ENCODE results near the gene LGI2. TPM values are rescaled to one million over a fixed set of nuclear protein-coding genes. Genes with fewer than 3 reads are reported as not detected.

Gene LGI2
- total and polyA plus RNA-seq, 2 experiments from 2014 or later = 0.63 to 8.0 TPM

- TF ChIP-seq, protein P1, sequence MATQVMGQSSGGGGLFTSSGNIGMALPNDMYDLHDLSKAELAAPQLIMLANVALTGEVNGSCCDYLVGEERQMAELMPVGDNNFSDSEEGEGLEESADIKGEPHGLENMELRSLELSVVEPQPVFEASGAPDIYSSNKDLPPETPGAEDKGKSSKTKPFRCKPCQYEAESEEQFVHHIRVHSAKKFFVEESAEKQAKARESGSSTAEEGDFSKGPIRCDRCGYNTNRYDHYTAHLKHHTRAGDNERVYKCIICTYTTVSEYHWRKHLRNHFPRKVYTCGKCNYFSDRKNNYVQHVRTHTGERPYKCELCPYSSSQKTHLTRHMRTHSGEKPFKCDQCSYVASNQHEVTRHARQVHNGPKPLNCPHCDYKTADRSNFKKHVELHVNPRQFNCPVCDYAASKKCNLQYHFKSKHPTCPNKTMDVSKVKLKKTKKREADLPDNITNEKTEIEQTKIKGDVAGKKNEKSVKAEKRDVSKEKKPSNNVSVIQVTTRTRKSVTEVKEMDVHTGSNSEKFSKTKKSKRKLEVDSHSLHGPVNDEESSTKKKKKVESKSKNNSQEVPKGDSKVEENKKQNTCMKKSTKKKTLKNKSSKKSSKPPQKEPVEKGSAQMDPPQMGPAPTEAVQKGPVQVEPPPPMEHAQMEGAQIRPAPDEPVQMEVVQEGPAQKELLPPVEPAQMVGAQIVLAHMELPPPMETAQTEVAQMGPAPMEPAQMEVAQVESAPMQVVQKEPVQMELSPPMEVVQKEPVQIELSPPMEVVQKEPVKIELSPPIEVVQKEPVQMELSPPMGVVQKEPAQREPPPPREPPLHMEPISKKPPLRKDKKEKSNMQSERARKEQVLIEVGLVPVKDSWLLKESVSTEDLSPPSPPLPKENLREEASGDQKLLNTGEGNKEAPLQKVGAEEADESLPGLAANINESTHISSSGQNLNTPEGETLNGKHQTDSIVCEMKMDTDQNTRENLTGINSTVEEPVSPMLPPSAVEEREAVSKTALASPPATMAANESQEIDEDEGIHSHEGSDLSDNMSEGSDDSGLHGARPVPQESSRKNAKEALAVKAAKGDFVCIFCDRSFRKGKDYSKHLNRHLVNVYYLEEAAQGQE (IDR thresholded peaks at IDR 0.05; ENCODE audit: unreplicated experiment) = no peak
- TF ChIP-seq, protein P2, sequence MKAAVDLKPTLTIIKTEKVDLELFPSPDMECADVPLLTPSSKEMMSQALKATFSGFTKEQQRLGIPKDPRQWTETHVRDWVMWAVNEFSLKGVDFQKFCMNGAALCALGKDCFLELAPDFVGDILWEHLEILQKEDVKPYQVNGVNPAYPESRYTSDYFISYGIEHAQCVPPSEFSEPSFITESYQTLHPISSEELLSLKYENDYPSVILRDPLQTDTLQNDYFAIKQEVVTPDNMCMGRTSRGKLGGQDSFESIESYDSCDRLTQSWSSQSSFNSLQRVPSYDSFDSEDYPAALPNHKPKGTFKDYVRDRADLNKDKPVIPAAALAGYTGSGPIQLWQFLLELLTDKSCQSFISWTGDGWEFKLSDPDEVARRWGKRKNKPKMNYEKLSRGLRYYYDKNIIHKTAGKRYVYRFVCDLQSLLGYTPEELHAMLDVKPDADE (IDR thresholded peaks at IDR 0.05) = no peak
Observed at GRCh38 chr4:24956091-24956490, 74.7 kb downstream of the LGI2 start (continued).

DNA sequence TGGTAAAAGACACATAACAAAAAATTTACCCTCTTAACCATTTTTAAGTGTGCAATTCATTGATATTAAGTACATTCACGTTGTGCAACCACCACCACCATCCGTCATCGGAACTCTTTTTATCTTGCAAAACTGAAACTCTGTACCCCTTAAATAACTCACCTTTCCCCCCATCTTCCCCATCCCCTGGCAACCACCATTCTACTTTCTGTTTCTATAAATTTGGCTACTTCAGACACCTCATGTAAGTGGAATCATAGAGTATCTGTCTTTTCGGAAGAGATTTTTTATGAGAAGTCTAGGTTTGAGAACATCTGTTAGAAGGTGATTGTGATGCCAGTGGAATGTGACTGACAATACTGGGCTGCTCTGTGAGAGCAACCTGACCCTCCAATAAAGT lies 78.1 kb downstream of the LGI2 start:
- Mint-ChIP-seq H3K9me3 (no peaks in the 10 kb centered on the region; the same call in 2 of the 3 replicates), H3K4me1 (peaks cover 7% of the 10 kb centered on the region), H3K4me3 (no peak overlapping the region), H3K27ac (no peak overlapping the region), H3K36me3 (ENCODE audit: low read depth) (no peaks in the 10 kb centered on the region), H3K27me3 (ENCODE audit: insufficient read depth, low read depth, poor library complexity) (peaks cover 2% of the 10 kb centered on the region)
- Histone ChIP-seq H3K9me2 (ENCODE audit: insufficient read depth) (no peaks in the 10 kb centered on the region), H3K4me1 (ENCODE audit: insufficient read depth) (peaks cover 4% of the 10 kb centered on the region), H4K20me1 (replicated peaks; ENCODE audit: insufficient read depth) (no peaks in the 10 kb centered on the region), H3K27ac (ENCODE audit: low read depth) (no peak overlapping the region), H3K4me3 (no peak overlapping the region), H3K79me2 (replicated peaks; ENCODE audit: insufficient read depth) (no peaks in the 10 kb centered on the region), H3K27me3 (ENCODE audit: insufficient read depth) (no peaks in the 10 kb centered on the region), H3F3A (replicated peaks; ENCODE audit: low read depth) (no peaks in the 10 kb centered on the region), H3K36me3 (ENCODE audit: insufficient read depth) (no peaks in the 10 kb centered on the region), H2AFZ (no peak overlapping the region), H3K4me2 (no peak overlapping the region)
- DNase-seq (ENCODE audit: low spot score) (no peak), ATAC-seq (no peak)
- TF ChIP-seq NANOG (IDR thresholded peaks at IDR 0.05; ENCODE audit: borderline replicate concordance) = no peak
- no peak for TF ChIP-seq CREB1 (CRISPR knock-in tag; IDR thresholded peaks at IDR 0.05; ENCODE audit: low read depth)

DNA sequence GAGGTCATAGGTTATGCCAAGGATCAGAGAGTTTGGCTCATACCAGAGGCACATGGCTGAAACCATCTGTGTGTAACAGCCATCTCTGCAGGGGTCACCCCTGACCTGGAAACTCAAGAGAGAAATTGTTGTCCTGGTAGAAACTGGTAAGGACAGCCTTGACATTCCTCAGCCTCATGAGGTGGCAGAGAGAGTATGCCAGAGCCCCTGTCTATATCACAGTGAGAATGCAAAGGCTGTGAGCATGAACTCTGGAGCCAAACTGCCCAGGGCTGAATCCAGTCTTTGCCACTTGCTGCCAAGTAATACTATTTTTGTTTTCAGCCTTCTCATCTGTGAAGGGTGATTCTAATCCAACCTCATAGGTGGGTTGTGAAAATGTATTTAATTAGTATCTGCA lies 80.8 kb downstream of the LGI2 start:
- no peak overlapping the region for H3K27ac Mint-ChIP-seq
- H3K4me3 ChIP-seq = no peak overlapping the region
- TF ChIP-seq, protein P2 (IDR thresholded peaks at IDR 0.05) = no peak
- TF ChIP-seq EZH2 (IDR thresholded peaks at IDR 0.05; ENCODE audit: low read depth, unreplicated experiment) = no peak
- no peak for TF ChIP-seq NANOG (IDR thresholded peaks at IDR 0.05; ENCODE audit: borderline replicate concordance)
- TF ChIP-seq, protein P3, sequence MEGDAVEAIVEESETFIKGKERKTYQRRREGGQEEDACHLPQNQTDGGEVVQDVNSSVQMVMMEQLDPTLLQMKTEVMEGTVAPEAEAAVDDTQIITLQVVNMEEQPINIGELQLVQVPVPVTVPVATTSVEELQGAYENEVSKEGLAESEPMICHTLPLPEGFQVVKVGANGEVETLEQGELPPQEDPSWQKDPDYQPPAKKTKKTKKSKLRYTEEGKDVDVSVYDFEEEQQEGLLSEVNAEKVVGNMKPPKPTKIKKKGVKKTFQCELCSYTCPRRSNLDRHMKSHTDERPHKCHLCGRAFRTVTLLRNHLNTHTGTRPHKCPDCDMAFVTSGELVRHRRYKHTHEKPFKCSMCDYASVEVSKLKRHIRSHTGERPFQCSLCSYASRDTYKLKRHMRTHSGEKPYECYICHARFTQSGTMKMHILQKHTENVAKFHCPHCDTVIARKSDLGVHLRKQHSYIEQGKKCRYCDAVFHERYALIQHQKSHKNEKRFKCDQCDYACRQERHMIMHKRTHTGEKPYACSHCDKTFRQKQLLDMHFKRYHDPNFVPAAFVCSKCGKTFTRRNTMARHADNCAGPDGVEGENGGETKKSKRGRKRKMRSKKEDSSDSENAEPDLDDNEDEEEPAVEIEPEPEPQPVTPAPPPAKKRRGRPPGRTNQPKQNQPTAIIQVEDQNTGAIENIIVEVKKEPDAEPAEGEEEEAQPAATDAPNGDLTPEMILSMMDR (conservative IDR thresholded peaks at IDR 0.05; ENCODE audit: low read depth in 2 of 2) = no peak
- TF ChIP-seq, protein P1 (IDR thresholded peaks at IDR 0.05; ENCODE audit: unreplicated experiment) = no peak
- no peak for TF ChIP-seq CREB1 (CRISPR knock-in tag; IDR thresholded peaks at IDR 0.05; ENCODE audit: low read depth)
- TF ChIP-seq ZNF331 (CRISPR knock-in tag; IDR thresholded peaks at IDR 0.05; ENCODE audit: low read depth) = no peak
- no peak for TF ChIP-seq POLR2AphosphoS5 (IDR thresholded peaks at IDR 0.05; ENCODE audit: low read depth)

More for the DNA sequence above, 80.8 kb downstream of the LGI2 start:
- H3K79me2 ChIP-seq (replicated peaks; ENCODE audit: insufficient read depth) = no peaks in the 10 kb centered on the region
- no peak overlapping the region for H3K27ac ChIP-seq (ENCODE audit: low read depth)
- no peaks in the 10 kb centered on the region for H4K20me1 ChIP-seq (replicated peaks; ENCODE audit: insufficient read depth)
- Mint-ChIP-seq H3K27me3 (ENCODE audit: insufficient read depth, low read depth, poor library complexity) (peaks cover 2% of the 10 kb centered on the region), H3K4me3 (no peak overlapping the region), H3K9me3 (peaks cover 6% of the 10 kb centered on the region; the same call in 2 of the 3 replicates), H3K36me3 (ENCODE audit: low read depth) (no peaks in the 10 kb centered on the region; the same call in 2 of the 3 replicates), H3K4me1 (no peaks in the 10 kb centered on the region; the same call in 2 of the 3 replicates)
- H3K4me1 ChIP-seq (ENCODE audit: insufficient read depth) = no peaks in the 10 kb centered on the region
- DNase-seq (ENCODE audit: low spot score) = no peak
- H3F3A ChIP-seq (replicated peaks; ENCODE audit: low read depth) = no peaks in the 10 kb centered on the region
- no peak for ATAC-seq
- no peak overlapping the region for H3K4me2 ChIP-seq
- H2AFZ ChIP-seq = no peak overlapping the region
- H3K36me3 ChIP-seq (ENCODE audit: insufficient read depth) = no peaks in the 10 kb centered on the region
- no peaks in the 10 kb centered on the region; the same call in 1 of the 2 replicates for H3K9me2 ChIP-seq (ENCODE audit: insufficient read depth)
- H3K27me3 ChIP-seq (ENCODE audit: insufficient read depth) = no peaks in the 10 kb centered on the region
